ENCODE results near the gene MUC20. TPM values are rescaled to one million over a fixed set of nuclear protein-coding genes. Genes with fewer than 3 reads are reported as not detected.

MUC20 gene
- total RNA-seq, 1 experiment from 2014 or later = not detected

GRCh38 chr3:195771646-195772300, 51.0 kb downstream of the MUC20 start:
- Histone ChIP-seq H4K5ac (ENCODE audit: insufficient read length, low read depth, low read length) (no peak overlapping the region), H2BK12ac (ENCODE audit: insufficient read length, low read depth, low read length) (no peak overlapping the region), H2AFZ (ENCODE audit: low read length) (no peak overlapping the region), H2BK15ac (ENCODE audit: low read depth, low read length) (no peak overlapping the region), H4K8ac (replicated peaks; ENCODE audit: insufficient read length, low read depth, low read length) (no peak overlapping the region), H3K27ac (ENCODE audit: insufficient read length, low read depth, low read length) (no peak overlapping the region), H4K91ac (ENCODE audit: insufficient read length, low read depth, low read length) (no peak overlapping the region), H3K79me2 (ENCODE audit: insufficient read depth, low read length) (no peaks in the 10 kb centered on the region), H3K9ac (ENCODE audit: extremely low read depth, insufficient read length, low read length) (no peak overlapping the region), H3K27me3 (ENCODE audit: insufficient read depth, low read length) (no peaks in the 10 kb centered on the region), H2BK5ac (ENCODE audit: insufficient read length, low read length) (no peak overlapping the region), H3K4me1 (ENCODE audit: insufficient read depth, low read length) (no peaks in the 10 kb centered on the region), H3K4ac (ENCODE audit: low read depth, low read length) (no peak overlapping the region), H3T11ph (ENCODE audit: low read length) (no peak overlapping the region), H3K9me3 (ENCODE audit: control insufficient read depth, low read depth, low read length) (no peaks in the 10 kb centered on the region), H3K23me2 (ENCODE audit: insufficient read length, low read depth, low read length, poor library complexity, severe bottlenecking) (peaks cover 2% of the 10 kb centered on the region), H3K56ac (ENCODE audit: insufficient read length, low read depth, low read length) (no peak overlapping the region), H2BK120ac (ENCODE audit: low read depth, low read length, poor library complexity, severe bottlenecking) (no peak overlapping the region), H3K23ac (ENCODE audit: insufficient read length, low read depth, low read length) (no peak overlapping the region), H3K18ac (ENCODE audit: insufficient read length, low read depth, low read length) (no peak overlapping the region), H2BK20ac (ENCODE audit: low read depth, low read length, poor library complexity, severe bottlenecking) (no peak overlapping the region), H3K4me2 (ENCODE audit: insufficient read depth, insufficient read length, low read length) (no peak overlapping the region), H2AK5ac (ENCODE audit: insufficient read length, low read length) (no peak overlapping the region), H4K20me1 (ENCODE audit: control insufficient read depth, insufficient read depth, insufficient read length) (no peaks in the 10 kb centered on the region), H3K14ac (ENCODE audit: insufficient read depth, low read length) (no peak overlapping the region), H3K79me1 (ENCODE audit: insufficient read depth, low read depth, low read length, poor library complexity, severe bottlenecking) (no peaks in the 10 kb centered on the region)
- no peak for TF ChIP-seq CTCF (conservative IDR thresholded peaks at IDR 0.05)
- DNase-seq = no peak
- Mint-ChIP-seq H3K27ac (peak overlapping the region in 1 of 3 experiments; percentile 93; a peak in 1 of 7 replicates), H3K27me3 (ENCODE audit: low read depth) (no peaks in the 10 kb centered on the region; the same call in none of the 2 replicates), H3K9me3 (peaks cover 3 to 10% of the 10 kb centered on the region in 2 experiments; a peak in 4 of 5 replicates), H3K4me1 (no peaks in the 10 kb centered on the region; a peak in 1 of 4 replicates), H3K36me3 (ENCODE audit: insufficient read depth in 1 of 3, low read depth in 3 of 3) (peaks cover 0 to 10% (median 2%) of the 10 kb centered on the region in 3 experiments; a peak in 1 of 7 replicates), H3K4me3 (no peak overlapping the region)
- WGBS (ENCODE audit: extremely low coverage, insufficient read length, low lambda C conversion rate) = no CpG with 5 or more reads among the region's 14 CpGs

All from H9 (cell line).